Activated T-cell treated with anti-CD3 and anti-CD28 coated beads, Interleukin-2, amount 50 U/mL, for 24 hours (primary cell): ENCODE measurements around the gene PPP1R12C.
A peak's percentile ranks its signal among the peaks of the same experiment; 100 is the strongest.

Source experiments
- DNase-seq: peaks from one replicate; pipeline ENCODE4 v3.0.0-alpha.2; 2020
- H3K27ac Mint-ChIP-seq: 2 replicates; pipeline ENCODE4 v1.8.0; 2020; ENCODE audit warnings: mild to moderate bottlenecking, mixed read lengths
- H3K27me3 Mint-ChIP-seq: 2 replicates; pipeline ENCODE4 v1.8.0; 2020; ENCODE audit warnings: mixed read lengths
- H3K36me3 Mint-ChIP-seq: 2 replicates; pipeline ENCODE4 v1.8.0; 2020; ENCODE audit warnings: low read depth, mixed read lengths
- H3K4me1 Mint-ChIP-seq: 2 replicates; pipeline ENCODE4 v1.8.0; 2020; ENCODE audit warnings: low read depth, mixed read lengths
- H3K4me3 Mint-ChIP-seq: 2 replicates; pipeline ENCODE4 v1.8.0; 2020; ENCODE audit warnings: mild to moderate bottlenecking, moderate library complexity, mixed read lengths
- H3K9me3 Mint-ChIP-seq: 2 replicates; pipeline ENCODE4 v1.8.0; 2020; ENCODE audit warnings: mixed read lengths

PPP1R12C gene

GRCh38 chr19:55153652-55154264, 36.3 kb upstream of the PPP1R12C start:
- H3K27me3 Mint-ChIP-seq, result peaks cover 41% of the 10 kb centered on the region
- no peak overlapping the region for H3K4me3 Mint-ChIP-seq
- peaks cover 22% of the 10 kb centered on the region for H3K4me1 Mint-ChIP-seq
- H3K9me3 Mint-ChIP-seq, result peaks cover 11% of the 10 kb centered on the region
- H3K36me3 Mint-ChIP-seq, result no peaks in the 10 kb centered on the region
- no peak overlapping the region for H3K27ac Mint-ChIP-seq
- no peak for DNase-seq

DNA sequence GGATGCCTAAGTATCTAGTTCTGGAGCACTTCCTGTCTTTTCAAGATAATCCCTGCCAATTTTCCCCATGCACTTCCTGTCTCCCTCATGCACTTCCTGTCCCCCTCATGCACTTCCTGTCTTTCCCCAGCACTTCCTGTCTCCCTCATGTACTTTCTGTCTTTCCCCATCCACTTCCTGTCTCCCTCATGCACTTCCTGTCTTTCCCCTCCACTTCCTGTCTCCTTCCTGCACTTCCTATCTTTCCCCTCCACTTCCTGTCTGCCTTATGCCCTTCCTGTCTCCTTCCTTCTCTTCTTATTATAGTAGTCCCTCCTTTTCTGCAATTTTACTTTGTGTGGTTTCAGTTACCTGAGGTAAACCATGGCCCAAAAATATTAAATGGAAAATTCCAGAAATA, 34.6 kb upstream of the PPP1R12C start:
- H3K4me3 Mint-ChIP-seq, result no peak overlapping the region
- peaks cover 38% of the 10 kb centered on the region for H3K27me3 Mint-ChIP-seq

GRCh38 chr19:55149078-55150003, 31.9 kb upstream of the PPP1R12C start, which contains the start of gene TNNT1:
Gene TNNT1 (minus strand): TSS chr19:55149206. CDS start chr19:55147157, 2,049 bp downstream.
- DNase-seq, result no peak
- Mint-ChIP-seq H3K27me3 (peaks cover 42% of the 10 kb centered on the region), H3K4me3 (no peak within 1 kb of the TSS), H3K36me3 (no peaks in the 10 kb centered on the region), H3K4me1 (peaks cover 17% of the 10 kb centered on the region), H3K9me3 (peaks cover 11% of the 10 kb centered on the region), H3K27ac (no peak within 1 kb of the TSS)

More for the DNA sequence above, 34.6 kb upstream of the PPP1R12C start:
- DNase-seq, result no peak
- H3K27ac Mint-ChIP-seq, result peak overlapping the region; percentile 68
- H3K36me3 Mint-ChIP-seq, result no peaks in the 10 kb centered on the region
- H3K9me3 Mint-ChIP-seq, result peaks cover 11% of the 10 kb centered on the region
- peaks cover 22% of the 10 kb centered on the region for H3K4me1 Mint-ChIP-seq

GRCh38 chr19:55147545-55148251, 30.3 kb upstream of the PPP1R12C start:
- Mint-ChIP-seq H3K4me3 (no peak overlapping the region), H3K27ac (no peak overlapping the region), H3K4me1 (peaks cover 10% of the 10 kb centered on the region), H3K36me3 (no peaks in the 10 kb centered on the region), H3K9me3 (peaks cover 11% of the 10 kb centered on the region), H3K27me3 (peaks cover 53% of the 10 kb centered on the region)
- DNase-seq, result no peak

GRCh38 chr19:55146705-55147273, 29.4 kb upstream of the PPP1R12C start:
- H3K27me3 Mint-ChIP-seq, result peaks cover 60% of the 10 kb centered on the region
- peaks cover 4% of the 10 kb centered on the region for H3K4me1 Mint-ChIP-seq
- no peaks in the 10 kb centered on the region for H3K36me3 Mint-ChIP-seq
- H3K9me3 Mint-ChIP-seq, result peaks cover 5% of the 10 kb centered on the region
- DNase-seq, result no peak
- no peak overlapping the region for H3K27ac Mint-ChIP-seq
- H3K4me3 Mint-ChIP-seq, result no peak overlapping the region

GRCh38 chr19:55146078-55146704, 28.8 kb upstream of the PPP1R12C start:
- no peaks in the 10 kb centered on the region for H3K9me3 Mint-ChIP-seq
- H3K27me3 Mint-ChIP-seq, result peaks cover 65% of the 10 kb centered on the region
- no peak overlapping the region for H3K27ac Mint-ChIP-seq
- no peak overlapping the region for H3K4me3 Mint-ChIP-seq
- no peak for DNase-seq
- peaks cover 3% of the 10 kb centered on the region for H3K4me1 Mint-ChIP-seq
- H3K36me3 Mint-ChIP-seq, result no peaks in the 10 kb centered on the region

GRCh38 chr19:55145232-55145631, 27.8 kb upstream of the PPP1R12C start:
- DNase-seq, result no peak
- H3K9me3 Mint-ChIP-seq, result no peaks in the 10 kb centered on the region
- peaks cover 71% of the 10 kb centered on the region for H3K27me3 Mint-ChIP-seq
- no peak overlapping the region for H3K27ac Mint-ChIP-seq
- H3K36me3 Mint-ChIP-seq, result no peaks in the 10 kb centered on the region
- no peak overlapping the region for H3K4me3 Mint-ChIP-seq
- peaks cover 4% of the 10 kb centered on the region for H3K4me1 Mint-ChIP-seq

DNA sequence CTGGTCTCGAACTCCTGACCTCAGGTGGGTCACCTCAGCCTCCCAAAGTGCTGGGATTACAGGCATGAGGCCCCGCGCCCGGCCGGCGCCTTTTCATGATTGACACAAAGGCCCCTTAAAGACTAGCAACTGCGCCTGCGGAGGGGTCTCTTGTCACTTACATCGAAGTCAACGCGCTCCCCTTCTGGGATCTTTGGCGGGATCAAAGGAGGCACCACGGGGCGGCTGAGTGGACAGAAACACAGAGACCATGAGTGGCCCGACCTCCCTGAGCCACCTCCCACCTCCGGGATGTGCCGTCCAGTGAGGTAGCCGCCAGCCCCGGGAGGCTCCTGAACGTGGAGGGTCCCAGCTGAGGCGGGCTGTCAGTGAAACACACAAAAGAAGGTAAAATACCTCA, 24.3 kb upstream of the PPP1R12C start:
- H3K9me3 Mint-ChIP-seq, result no peaks in the 10 kb centered on the region
- H3K27ac Mint-ChIP-seq, result no peak overlapping the region
- no peaks in the 10 kb centered on the region for H3K36me3 Mint-ChIP-seq
- no peak for DNase-seq
- H3K4me3 Mint-ChIP-seq, result no peak overlapping the region
- peaks cover 65% of the 10 kb centered on the region for H3K27me3 Mint-ChIP-seq
- H3K4me1 Mint-ChIP-seq, result peaks cover 4% of the 10 kb centered on the region

DNA sequence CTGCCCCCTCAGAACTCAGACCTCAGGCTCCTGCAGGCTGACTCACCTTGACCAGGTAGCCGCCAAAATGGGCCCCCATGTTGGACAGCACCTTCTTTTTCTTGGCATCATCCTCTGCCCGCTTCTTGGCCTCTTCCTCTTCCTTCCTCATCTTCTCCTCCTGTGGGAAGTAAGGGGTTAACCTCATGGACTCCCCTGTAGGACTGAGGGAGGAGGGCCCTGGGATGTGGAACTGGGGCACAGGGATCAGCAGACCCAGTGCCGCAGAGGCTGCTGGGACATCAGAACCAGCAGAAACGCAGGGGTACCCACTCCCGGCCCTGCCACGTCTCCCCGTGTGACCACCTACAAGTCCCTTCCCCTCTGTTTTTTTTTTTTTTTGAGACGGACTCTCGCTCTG, 20.5 kb upstream of the PPP1R12C start:
- no peaks in the 10 kb centered on the region for H3K36me3 Mint-ChIP-seq
- DNase-seq, result no peak
- H3K4me3 Mint-ChIP-seq, result no peak overlapping the region
- peaks cover 53% of the 10 kb centered on the region for H3K27me3 Mint-ChIP-seq
- H3K27ac Mint-ChIP-seq, result no peak overlapping the region
- peaks cover 3% of the 10 kb centered on the region for H3K4me1 Mint-ChIP-seq
- no peaks in the 10 kb centered on the region for H3K9me3 Mint-ChIP-seq

- Mint-ChIP-seq H3K4me3 (no peak overlapping the region), H3K36me3 (no peaks in the 10 kb centered on the region), H3K4me1 (peaks cover 3% of the 10 kb centered on the region), H3K27ac (no peak overlapping the region), H3K27me3 (peaks cover 54% of the 10 kb centered on the region), H3K9me3 (no peaks in the 10 kb centered on the region)
- no peak for DNase-seq
Observed at GRCh38 chr19:55136399-55137102, 19.1 kb upstream of the PPP1R12C start.

DNA sequence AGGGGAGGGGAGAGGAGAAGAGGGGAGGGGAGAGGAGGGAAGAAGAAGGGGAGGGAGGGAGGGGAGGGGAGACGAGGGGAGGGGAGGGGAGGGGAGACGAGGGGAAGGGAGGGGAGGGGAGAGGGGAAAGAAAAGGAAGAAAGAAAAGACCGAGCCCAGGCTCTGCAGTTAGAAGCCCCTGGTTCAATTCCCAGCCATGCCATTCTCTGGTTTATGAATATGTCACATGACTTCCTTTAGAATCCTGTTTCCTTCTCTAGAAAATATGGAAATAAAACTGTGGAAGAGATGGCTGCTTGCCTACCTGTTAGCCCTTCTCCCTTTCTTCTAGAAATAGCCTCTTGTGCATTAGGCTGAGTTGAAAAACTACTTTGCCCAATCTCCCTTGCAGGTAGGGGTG, 17.3 kb upstream of the PPP1R12C start:
- H3K4me3 Mint-ChIP-seq, result no peak overlapping the region
- H3K4me1 Mint-ChIP-seq, result no peaks in the 10 kb centered on the region
- no peaks in the 10 kb centered on the region for H3K9me3 Mint-ChIP-seq
- no peak for DNase-seq
- H3K27me3 Mint-ChIP-seq, result peaks cover 56% of the 10 kb centered on the region
- H3K36me3 Mint-ChIP-seq, result no peaks in the 10 kb centered on the region
- H3K27ac Mint-ChIP-seq, result no peak overlapping the region

DNA sequence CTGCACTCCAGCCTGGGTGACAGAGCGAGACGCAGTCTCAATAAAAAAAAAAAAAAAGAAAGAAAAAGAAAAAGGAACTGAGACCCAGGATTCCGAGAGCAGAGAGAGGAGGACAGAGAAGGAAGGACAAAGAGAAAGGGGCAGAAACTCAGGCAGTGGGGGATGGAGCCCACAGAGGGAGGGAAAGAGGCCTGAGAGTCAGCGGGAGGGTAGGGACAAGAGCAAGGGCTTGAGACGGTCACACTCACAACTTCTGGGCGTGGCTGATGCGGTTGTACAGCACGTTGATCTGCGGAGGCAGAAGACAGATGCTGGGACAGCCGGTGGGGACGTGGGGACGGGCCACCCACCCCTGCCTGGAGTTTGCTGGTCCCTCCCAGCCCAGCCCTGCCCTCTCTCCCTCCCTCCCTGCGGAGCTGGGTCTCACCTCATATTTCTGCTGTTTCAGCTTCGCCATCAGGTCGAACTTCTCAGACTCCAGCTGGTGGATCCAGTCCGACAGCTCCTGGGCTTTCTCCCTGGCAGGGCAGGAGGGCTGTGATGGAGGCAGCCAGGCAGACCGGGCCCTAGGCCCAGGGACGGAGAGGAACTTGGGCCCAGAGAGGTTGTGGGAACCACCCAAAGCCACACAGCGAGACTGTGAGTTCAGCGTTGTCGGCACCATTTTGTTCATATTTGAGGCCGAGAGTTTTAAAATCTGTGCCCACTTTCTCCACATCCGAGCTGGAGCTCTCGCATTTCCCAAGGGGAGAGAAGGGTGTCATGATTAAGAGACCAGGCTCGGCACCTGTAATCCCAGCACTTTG, 16.4 kb upstream of the PPP1R12C start:
- H3K4me3 Mint-ChIP-seq, result no peak overlapping the region
- peaks cover 57% of the 10 kb centered on the region for H3K27me3 Mint-ChIP-seq
- no peak for DNase-seq
- H3K36me3 Mint-ChIP-seq, result no peaks in the 10 kb centered on the region
- no peak overlapping the region for H3K27ac Mint-ChIP-seq
- H3K4me1 Mint-ChIP-seq, result no peaks in the 10 kb centered on the region
- no peaks in the 10 kb centered on the region for H3K9me3 Mint-ChIP-seq
